ENCODE results near the gene GTF3C5.

Gene GTF3C5

GRCh38 chr9:133031496-133031911 is 707 bp downstream of the GTF3C5 start:
- no peak for DNase-seq

- DNase-seq, result no peak
Measured at GRCh38 chr9:133032171-133032570, 1.4 kb downstream of the GTF3C5 start.

- DNase-seq, result no peak
Measured at GRCh38 chr9:133035669-133036068, 4.9 kb downstream of the GTF3C5 start.

GRCh38 chr9:133037775-133038515 is 7.1 kb downstream of the GTF3C5 start:
- DNase-seq, result no peak

GRCh38 chr9:133040892-133041479 is 10.2 kb downstream of the GTF3C5 start:
- DNase-seq, result peak; percentile 43

GRCh38 chr9:133041958-133042357 is 11.2 kb downstream of the GTF3C5 start:
- DNase-seq, result no peak

GRCh38 chr9:133042676-133043075 is 11.9 kb downstream of the GTF3C5 start:
- no peak for DNase-seq

GRCh38 chr9:133043449-133044035 is 12.7 kb downstream of the GTF3C5 start:
- no peak for DNase-seq

GRCh38 chr9:133044125-133044524 is 13.3 kb downstream of the GTF3C5 start:
- DNase-seq, result no peak

- DNase-seq, result no peak
Measured at GRCh38 chr9:133044661-133045060, 13.9 kb downstream of the GTF3C5 start.

- DNase-seq, result no peak
Measured at GRCh38 chr9:133045132-133045531, 14.3 kb downstream of the GTF3C5 start.

GRCh38 chr9:133046196-133046899 is 15.6 kb downstream of the GTF3C5 start:
- no peak for DNase-seq

GRCh38 chr9:133046900-133047295 is 16.1 kb downstream of the GTF3C5 start:
- no peak for DNase-seq

GRCh38 chr9:133048595-133048994 is 17.8 kb downstream of the GTF3C5 start:
- peak; percentile 42 for DNase-seq

GRCh38 chr9:133049043-133049442 is 18.2 kb downstream of the GTF3C5 start:
- no peak for DNase-seq

- no peak for DNase-seq
Measured at GRCh38 chr9:133050142-133050541, 19.3 kb downstream of the GTF3C5 start.

- DNase-seq, result no peak
Measured at GRCh38 chr9:133050781-133051180, 20.0 kb downstream of the GTF3C5 start.

- DNase-seq, result no peak
Measured at GRCh38 chr9:133051281-133051900, 20.6 kb downstream of the GTF3C5 start.

GRCh38 chr9:133051966-133052539 is 21.3 kb downstream of the GTF3C5 start:
- no peak for DNase-seq

- no peak for DNase-seq
Measured at GRCh38 chr9:133054194-133054890, 23.5 kb downstream of the GTF3C5 start.

GRCh38 chr9:133054966-133055365 is 24.2 kb downstream of the GTF3C5 start:
- no peak for DNase-seq

GRCh38 chr9:133055788-133056420 is 25.1 kb downstream of the GTF3C5 start:
- DNase-seq, result no peak
